Epithelial cell of proximal tubule (primary cell): ENCODE measurements around the gene DOK5. TPM values are rescaled to one million over a fixed set of nuclear protein-coding genes. Genes with fewer than 3 reads are reported as not detected.

ENCODE experiments used
- DNase-seq: peaks from one replicate; pipeline ENCODE4 v3.0.0-alpha.2; 2011; ENCODE audit warnings: low read depth
- H3K4me3 ChIP-seq: 2 replicates; pipeline ENCODE4 v1.5.1; 2011; ENCODE audit warnings: low read depth, mild to moderate bottlenecking, low read length
- total RNA-seq: library from RNA; depleted of rRNA; stranded (reverse); fragments of >200 nt; gene quantifications from 2 replicates; pipeline ENCODE4 v1.2.3, GENCODE V29; 2015
- TF ChIP-seq, protein P1 (sequence below): conservative IDR thresholded peaks from 2 replicates; pipeline ENCODE4 v1.5.1; 2012; ENCODE audit warnings: low read depth, mild to moderate bottlenecking, low read length

The DOK5 gene
- total RNA-seq, 1 donor from 2014 or later = 4.4 TPM

DNA sequence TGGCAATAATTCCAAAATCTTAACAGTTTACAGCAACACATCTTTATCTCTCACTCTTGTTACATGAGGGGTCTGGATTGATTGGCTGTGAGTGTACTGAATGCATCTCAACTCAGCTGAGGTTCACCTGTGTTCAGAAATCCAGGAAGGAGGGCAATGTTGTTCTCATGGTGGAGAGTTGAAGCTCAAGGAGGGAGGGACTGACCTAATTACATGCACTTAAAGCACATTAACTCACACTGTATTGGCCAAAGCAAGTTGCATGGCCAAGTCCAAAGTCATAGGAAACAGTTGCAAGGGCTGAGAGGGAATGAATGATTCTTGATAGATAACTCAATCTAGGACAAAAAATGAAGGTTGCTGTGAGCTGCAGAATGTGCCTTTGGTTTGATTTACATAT, 102.2 kb downstream of the DOK5 start:
- TF ChIP-seq, protein P1, sequence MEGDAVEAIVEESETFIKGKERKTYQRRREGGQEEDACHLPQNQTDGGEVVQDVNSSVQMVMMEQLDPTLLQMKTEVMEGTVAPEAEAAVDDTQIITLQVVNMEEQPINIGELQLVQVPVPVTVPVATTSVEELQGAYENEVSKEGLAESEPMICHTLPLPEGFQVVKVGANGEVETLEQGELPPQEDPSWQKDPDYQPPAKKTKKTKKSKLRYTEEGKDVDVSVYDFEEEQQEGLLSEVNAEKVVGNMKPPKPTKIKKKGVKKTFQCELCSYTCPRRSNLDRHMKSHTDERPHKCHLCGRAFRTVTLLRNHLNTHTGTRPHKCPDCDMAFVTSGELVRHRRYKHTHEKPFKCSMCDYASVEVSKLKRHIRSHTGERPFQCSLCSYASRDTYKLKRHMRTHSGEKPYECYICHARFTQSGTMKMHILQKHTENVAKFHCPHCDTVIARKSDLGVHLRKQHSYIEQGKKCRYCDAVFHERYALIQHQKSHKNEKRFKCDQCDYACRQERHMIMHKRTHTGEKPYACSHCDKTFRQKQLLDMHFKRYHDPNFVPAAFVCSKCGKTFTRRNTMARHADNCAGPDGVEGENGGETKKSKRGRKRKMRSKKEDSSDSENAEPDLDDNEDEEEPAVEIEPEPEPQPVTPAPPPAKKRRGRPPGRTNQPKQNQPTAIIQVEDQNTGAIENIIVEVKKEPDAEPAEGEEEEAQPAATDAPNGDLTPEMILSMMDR = no peak
- H3K4me3 ChIP-seq = no peak overlapping the region
- DNase-seq = no peak

DNA sequence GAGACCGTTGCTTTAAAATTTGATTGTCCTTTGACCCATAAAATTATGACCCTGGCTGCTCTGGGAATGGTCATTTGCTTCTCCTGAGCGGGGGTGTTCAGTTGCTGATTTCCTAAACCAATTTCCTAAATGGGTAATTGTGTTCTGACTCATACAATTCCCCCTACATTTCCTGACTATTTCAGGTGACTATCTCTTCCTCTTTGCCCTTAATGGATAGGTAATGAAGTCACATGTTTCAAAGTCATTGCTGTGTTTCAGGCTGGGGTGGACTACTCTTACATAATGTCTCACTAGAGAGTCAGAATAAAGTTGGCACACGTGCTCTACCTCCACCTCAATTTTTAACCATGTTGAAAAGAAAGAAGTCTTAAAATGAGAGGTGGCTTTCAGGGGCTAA, 109.8 kb downstream of the DOK5 start:
- H3K4me3 ChIP-seq = no peak overlapping the region
- TF ChIP-seq, protein P1 = no peak
- peak; percentile 50 for DNase-seq

DNA sequence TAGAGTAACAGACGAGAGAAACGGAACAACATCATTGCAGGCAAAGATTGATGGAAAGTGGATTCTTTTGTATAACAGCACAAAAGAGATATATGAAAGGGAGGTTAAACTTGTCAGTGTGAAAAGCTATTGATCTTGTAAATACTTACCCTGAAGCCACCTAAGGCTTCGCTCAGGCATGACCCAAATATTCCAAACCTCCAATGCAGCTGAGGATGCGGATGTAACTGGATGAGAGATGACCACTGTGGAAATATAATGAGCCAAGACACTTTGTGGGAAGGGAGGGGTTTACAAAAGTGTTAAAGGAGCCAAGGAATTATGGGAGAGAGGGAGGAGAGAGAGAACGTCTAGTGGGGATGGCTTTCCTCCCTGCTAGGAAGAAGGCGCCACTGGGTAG, 112.0 kb downstream of the DOK5 start:
- DNase-seq = no peak
- no peak overlapping the region for H3K4me3 ChIP-seq
- TF ChIP-seq, protein P1 = no peak

- DNase-seq = no peak
- H3K4me3 ChIP-seq = no peak overlapping the region
- TF ChIP-seq, protein P1 = no peak
Observed at GRCh38 chr20:54589402-54590030, 114.1 kb downstream of the DOK5 start.

DNA sequence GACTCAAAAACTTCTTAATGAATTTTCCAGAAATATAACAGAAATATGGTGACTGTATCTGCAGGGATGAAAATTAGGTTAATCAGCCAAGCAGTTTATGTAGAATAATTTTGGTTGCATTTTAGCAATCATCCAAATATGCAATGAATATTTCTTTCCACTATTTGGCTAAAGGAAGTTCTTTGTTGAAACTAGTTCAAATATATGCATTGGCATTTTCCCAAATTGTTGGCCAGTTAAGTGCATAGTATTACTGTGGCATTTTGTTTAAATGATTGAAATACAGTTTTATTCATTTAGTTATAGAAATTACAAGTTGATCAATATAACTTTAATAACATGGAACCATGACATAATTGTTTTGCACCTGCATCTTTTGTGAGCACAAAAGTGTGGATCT, 115.5 kb downstream of the DOK5 start:
- TF ChIP-seq, protein P1 = no peak
- no peak for DNase-seq
- no peak overlapping the region for H3K4me3 ChIP-seq

GRCh38 chr20:54596651-54597050, 121.3 kb downstream of the DOK5 start:
- TF ChIP-seq, protein P1 = no peak
- DNase-seq = no peak
- H3K4me3 ChIP-seq = no peak overlapping the region

DNA sequence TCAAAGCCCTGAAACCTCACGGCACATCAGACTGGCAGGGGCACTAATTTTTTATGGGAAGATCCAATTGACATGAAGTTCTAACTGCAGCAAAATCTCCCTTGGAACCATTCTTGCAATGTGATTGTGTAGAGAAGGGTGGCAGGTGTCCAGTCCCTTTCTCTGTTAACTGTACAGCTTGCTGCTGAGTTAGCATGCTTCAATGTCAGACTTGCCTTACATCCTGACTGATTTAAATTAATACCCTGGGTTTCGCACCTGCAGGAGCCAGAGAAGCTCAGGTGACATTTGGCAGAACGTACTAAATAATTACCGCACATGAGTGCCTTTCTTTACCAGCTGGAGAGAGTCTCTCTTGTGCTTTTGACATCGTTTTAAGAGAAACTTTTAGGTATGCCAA, 123.0 kb downstream of the DOK5 start:
- no peak for DNase-seq
- no peak overlapping the region for H3K4me3 ChIP-seq
- TF ChIP-seq, protein P1 = no peak
